HG03045 (cell line): Measurements from ENCODE around the gene UROS.

Experiments
- ATAC-seq: cut with Tn5 transposase; IDR thresholded peaks from one replicate; pipeline ENCODE4 v1.9.1; 2021; ENCODE audit warnings: mild to moderate bottlenecking, moderate library complexity; ENCODE audit not compliant: unreplicated experiment

UROS gene

DNA sequence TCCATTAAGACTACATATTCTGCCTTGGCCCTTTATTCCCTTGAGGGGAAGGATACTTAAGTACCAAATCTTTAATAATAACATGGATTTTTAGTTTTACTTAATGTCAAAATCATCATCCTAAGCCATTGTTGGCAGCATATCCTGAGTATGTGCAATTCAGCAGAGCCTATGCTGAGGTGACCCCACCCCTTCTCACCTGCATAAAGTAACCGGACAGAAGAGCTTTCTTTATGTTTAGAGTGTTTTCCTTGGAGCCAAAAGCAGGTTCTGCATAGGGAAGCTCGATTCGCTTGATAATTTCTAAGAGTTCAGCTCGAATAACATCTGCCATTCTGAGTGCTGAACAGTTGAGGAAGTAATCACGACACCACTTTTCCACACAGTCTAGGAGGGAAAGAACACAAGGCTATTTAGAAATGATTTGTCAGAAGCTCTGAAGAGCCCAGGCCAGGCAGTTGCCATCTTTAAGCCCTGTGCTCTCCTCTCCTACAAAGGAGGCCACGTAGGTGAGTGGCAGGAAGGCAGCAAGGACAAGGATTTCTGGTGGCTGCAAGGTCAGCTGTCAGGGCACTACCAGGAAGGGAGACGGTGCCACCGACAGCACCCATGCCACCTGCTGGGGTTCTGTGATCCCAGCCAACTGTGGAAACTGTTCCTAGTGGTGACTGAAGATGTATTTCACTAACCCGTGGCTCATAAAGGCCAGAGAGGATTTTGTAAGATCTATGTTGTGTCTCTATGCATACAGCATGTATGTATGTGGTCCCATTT is 15.9 kb upstream of the UROS start:
- ATAC-seq, result no peak

DNA sequence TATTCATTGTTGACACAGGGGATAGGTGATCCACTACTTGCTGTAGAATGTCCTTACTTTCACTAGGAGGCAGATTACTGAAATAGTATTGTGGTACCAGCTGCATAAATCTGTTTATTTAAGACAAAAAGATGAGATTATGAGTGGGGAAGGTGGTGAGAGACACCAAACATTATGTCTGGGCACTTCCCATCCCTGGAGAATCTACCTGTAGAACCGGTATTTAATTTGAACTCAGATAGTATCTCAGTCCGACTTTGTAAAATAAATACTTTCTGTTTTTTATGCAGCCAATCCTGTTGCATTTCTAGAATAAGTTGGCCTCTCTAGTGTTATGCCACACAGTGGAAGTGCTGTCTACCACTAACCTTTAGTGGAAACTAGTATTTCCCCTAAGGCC is 13.7 kb upstream of the UROS start:
- no peak for ATAC-seq

DNA sequence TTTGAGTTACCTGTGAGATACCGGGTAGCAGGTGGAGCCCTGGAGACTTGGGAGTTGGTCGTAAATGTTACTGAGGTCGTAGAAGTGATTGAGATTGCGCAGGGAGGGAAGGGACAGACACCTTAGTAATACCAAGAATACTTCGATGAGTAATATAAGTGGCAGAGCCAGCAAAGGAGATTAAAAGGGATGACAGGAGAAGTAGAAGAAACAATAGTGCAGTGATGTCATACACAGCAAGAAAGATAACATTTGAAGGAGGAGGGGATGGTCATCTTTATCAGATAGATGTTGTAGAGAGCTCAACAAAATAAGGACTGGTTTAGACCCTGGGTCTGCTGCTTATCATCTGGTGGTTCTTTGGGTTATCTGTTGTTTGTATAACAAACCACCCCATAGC is 5.3 kb upstream of the UROS start:
- ATAC-seq, result no peak

DNA sequence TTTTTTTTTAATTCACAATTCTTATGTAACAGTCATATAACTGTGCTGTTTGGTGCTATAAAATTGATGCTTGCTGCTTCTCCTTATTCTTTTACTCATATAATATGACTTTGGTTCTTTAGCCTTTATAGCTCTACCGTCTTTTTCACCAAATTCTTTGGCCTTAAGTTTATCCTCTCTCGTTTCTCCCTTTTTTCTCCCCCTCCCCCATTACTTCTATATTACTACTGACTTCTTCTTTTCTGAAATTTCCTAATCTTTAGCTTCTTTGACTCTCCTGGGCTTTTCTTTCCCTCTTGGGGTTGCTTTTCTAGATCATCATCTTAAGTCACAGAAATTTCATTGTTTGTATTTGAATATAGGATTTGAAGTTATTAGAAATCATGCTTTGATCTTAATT is 4.1 kb upstream of the UROS start:
- no peak for ATAC-seq

- ATAC-seq, result no peak
These were observed 1.7 kb upstream of the UROS start for GRCh38 chr10:125824736-125825135.

GRCh38 chr10:125823663-125824251 is 699 bp upstream of the UROS start:
- no peak for ATAC-seq

GRCh38 chr10:125820701-125821100 is 2.4 kb downstream of the UROS start:
- peak; percentile 49 for ATAC-seq

GRCh38 chr10:125817337-125817946 is 5.6 kb downstream of the UROS start:
- no peak for ATAC-seq

GRCh38 chr10:125816548-125816947 is 6.5 kb downstream of the UROS start:
- no peak for ATAC-seq

GRCh38 chr10:125815764-125816163 is 7.3 kb downstream of the UROS start:
- no peak for ATAC-seq

GRCh38 chr10:125812128-125812750 is 10.8 kb downstream of the UROS start:
- no peak for ATAC-seq

GRCh38 chr10:125811251-125811650 is 11.8 kb downstream of the UROS start:
- no peak for ATAC-seq

DNA sequence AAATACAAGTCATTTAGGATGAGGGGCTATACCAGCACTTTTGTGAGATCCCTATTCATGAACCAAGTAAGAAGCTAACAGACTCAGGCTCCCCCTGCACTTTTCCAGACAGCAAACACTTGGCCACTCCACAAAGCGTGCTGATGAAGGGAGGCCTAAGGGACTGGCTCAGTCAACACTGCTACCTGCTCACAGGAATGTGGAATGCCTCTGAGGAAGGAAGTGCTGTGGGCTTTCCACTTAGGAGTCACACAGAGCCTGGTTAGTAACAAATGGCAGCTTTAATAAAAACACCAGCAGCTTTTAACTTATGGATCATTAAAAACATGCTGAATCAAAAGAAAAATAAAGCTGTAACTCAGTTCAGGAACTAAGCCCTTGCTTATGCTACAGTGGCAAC is 15.0 kb downstream of the UROS start:
- ATAC-seq, result no peak

DNA sequence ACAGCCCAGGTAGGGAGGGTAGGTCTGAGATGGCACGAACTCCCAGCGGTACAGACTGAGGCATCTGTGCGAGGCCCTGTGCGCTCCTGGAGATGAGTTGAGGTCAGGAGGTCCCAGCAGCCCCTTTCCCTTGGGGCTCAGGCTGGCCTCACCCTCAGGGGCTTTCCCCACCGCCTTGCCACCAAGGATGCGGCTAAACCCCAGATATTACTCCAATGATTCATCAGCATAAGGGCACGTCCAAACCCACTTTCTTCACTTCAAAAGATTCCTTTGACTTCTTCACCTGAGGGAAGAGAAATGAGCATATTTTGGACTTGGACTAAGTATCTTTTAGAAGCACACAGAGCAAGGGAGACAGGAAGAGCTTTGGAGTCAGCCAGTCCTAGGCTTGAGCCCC is 20.3 kb downstream of the UROS start:
- ATAC-seq, result no peak

DNA sequence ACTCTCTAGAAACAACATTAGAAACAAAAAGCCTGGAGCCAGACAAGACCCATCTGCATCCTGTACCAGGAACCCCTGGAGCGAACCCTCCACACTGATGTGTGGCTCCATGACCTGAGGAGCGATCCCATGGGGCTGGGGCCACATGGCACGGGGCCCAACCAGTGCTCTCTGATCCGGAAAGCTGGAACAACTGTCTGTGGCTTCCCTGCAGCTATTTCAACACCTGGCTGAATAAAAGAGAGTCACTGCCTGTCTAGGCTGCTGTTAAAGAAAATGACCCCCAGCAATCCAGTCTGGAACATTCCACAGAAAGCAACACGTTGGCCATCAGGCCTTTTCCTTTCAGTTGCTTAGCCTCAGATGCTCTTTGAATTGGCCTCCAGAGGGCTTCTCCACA is 20.9 kb downstream of the UROS start:
- ATAC-seq, result no peak

DNA sequence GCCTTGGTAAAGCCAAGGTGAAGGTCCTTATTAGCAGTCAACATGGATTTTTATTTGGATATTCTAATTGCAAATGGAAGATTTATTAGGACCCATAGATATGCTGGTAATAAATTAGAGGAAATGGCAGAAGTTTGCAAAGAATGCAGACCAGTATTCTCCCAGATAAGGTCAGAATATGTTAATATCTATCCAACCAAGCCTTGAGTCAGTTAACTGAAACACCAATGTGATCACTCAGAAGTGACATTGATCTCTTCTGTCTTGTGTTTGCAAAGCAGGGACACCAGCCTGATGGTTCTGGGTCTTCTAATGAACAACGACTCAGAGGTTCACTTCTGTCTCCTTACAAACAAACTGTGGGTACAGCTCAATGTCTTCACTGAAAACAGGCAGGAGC is 21.5 kb downstream of the UROS start:
- no peak for ATAC-seq

GRCh38 chr10:125799451-125800182 is 23.4 kb downstream of the UROS start:
- no peak for ATAC-seq

- ATAC-seq, result no peak
These were observed 24.9 kb downstream of the UROS start for GRCh38 chr10:125797994-125798662.

GRCh38 chr10:125797424-125797823 is 25.6 kb downstream of the UROS start:
- no peak for ATAC-seq

- no peak for ATAC-seq
These were observed 27.3 kb downstream of the UROS start for GRCh38 chr10:125795637-125796190.
